Stimulated activated CD8-positive, alpha-beta memory T cell treated with anti-CD3 and anti-CD28 coated beads, Interleukin-12 subunit alpha, Interleukin-12 subunit beta, amount 100 ng/mL, for 1 hour (primary cell): ENCODE results near the gene EPHB3.

Experiments used
- DNase-seq: peaks from one replicate; pipeline ENCODE4 v3.0.0-alpha.2; 2020; ENCODE audit warnings: low read depth

Gene EPHB3

DNA sequence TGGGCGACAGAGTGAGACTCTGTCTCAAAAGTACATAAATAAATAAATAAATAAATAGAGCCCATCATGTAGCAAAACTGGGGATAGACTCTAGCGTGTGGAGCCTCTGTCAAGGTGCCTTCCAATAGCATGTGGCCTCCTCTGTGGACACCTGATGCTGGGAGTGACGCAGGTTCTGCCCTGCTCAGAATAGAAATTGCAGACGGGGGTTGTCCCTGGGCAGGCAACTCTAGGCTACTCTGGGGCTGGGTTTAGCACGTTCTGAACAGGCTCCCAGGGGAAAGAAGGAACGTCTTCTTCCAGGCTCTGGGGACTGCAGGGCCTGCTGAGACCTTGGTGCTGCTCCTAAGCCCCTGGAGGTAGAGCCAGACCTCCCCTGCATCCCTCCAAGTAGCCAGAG, 65.3 kb downstream of the EPHB3 start:
- no peak for DNase-seq

DNA sequence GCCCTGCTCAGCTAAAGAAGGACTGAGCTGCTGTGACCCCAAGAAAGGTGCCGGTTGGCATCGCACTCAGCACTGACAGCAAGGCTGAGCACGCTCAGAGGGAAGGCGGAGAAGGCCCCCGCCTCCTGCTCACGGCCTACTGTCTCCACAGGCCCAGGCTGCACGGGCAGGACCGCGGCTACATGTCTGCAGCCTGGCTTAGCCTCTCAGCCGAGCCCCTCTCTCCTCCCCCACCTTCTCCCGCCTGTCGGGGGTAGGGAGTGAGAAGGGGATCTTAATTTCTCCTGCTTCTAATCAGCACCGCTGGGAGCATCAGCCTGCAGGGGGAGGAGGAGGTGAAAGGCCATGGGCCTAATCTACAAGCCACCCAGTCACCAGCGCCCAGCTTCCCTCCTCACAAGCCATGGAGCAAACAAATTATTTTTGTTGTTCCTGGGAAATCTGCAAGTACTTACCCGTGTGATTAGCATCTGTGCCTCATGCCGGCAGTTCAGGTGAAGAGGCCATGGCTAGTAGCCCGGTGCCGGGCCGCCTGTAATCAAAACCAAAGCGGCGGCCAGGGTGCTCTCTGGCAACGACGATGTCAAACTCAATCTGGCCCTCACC, 68.1 kb downstream of the EPHB3 start:
- no peak for DNase-seq

DNA sequence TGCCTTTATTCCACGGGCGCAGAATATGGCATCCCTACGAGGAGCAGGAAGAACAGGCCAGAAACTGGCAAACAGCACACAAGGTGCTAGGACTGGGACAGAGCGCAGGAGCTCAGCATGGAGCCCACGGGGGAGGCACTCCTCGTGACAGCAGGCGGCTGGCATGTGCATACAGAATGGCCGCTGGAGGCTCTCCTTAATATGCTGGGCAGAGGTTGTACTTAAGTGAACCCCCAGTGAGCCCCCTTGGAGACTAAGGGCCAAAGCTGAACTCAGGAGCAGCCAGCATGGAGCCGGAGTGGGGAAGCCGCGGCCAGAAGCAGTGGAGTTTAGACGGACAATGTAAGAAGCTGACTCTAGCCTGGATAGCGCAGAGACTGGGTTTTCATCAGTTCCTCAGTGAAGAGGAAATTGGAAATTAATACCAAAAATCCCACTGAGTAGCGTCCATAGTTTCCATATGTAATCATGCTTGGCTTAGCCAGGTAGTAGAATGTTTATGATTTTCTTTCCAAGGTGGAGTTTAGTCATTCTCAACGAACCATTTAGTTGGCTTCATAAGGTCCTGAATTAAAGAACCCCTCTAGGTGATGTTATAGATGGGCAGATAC, 69.4 kb downstream of the EPHB3 start:
- no peak for DNase-seq

DNA sequence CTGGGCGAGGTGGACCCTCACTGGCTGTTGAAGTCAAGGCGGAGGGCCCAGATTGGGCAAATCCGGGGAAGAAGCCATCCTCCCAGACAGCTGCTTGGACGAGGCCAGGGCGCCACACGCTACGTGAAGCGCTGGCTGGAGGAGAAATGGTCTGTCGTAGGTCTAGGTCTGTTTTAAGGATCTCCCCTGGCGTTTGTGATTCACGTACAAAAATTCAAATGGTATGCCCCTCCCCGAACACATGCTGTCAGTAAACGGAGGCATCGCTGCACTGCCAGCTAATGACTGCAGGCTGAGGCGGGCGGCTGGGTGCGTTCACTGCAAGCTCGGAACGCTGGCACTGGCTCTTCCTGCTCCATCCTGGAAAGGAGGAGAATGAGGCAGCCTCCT, 69.9 kb downstream of the EPHB3 start:
- DNase-seq = no peak
